ENCODE data around the gene PPP1R14D. TPM values are rescaled to one million over a fixed set of nuclear protein-coding genes. Genes with fewer than 3 reads are reported as not detected.

Gene PPP1R14D
- total RNA-seq: not detected in 2 replicates

- Histone ChIP-seq H3K4me1 (ENCODE audit: insufficient read depth, low read length) (no peaks in the 10 kb centered on the region), H3K36me3 (ENCODE audit: insufficient read depth, low read length) (no peaks in the 10 kb centered on the region), H3K4me2 (ENCODE audit: insufficient read depth, low read length) (no peak within 1 kb of the TSS), H4K20me1 (ENCODE audit: insufficient read depth, low read length) (no peaks in the 10 kb centered on the region), H3K4me3 (ENCODE audit: insufficient read depth, low read length) (no peak within 1 kb of the TSS), H3K27ac (ENCODE audit: low read depth, low read length) (no peak within 1 kb of the TSS), H3K9me3 (ENCODE audit: low read depth, low read length) (no peaks in the 10 kb centered on the region), H3K27me3 (ENCODE audit: insufficient read depth, low read length) (peaks cover 12% of the 10 kb centered on the region), H2AFZ (ENCODE audit: low read length) (no peak within 1 kb of the TSS), H3K79me2 (ENCODE audit: insufficient read depth, low read length) (no peaks in the 10 kb centered on the region)
- peak; percentile 51 for DNase-seq (ENCODE audit: insufficient read length, low spot score, missing footprints)
- no peak for TF ChIP-seq CTCF (IDR thresholded peaks at IDR 0.05; ENCODE audit: extremely low read depth, low read depth, low read length)
These were observed at the start of gene PPP1R14D for GRCh38 chr15:40828447-40829036. Gene PPP1R14D, minus strand, starts transcription at chr15:40828708. Its CDS starts 67 bp downstream, at chr15:40828641.

GRCh38 chr15:40877694-40878093 is 49.2 kb upstream of the PPP1R14D start:
- Histone ChIP-seq H3K27ac (ENCODE audit: low read depth, low read length) (no peak overlapping the region), H3K4me3 (ENCODE audit: insufficient read depth, low read length) (no peak overlapping the region), H3K79me2 (ENCODE audit: insufficient read depth, low read length) (no peaks in the 10 kb centered on the region), H3K27me3 (ENCODE audit: insufficient read depth, low read length) (peaks cover 15% of the 10 kb centered on the region), H3K9me3 (ENCODE audit: low read depth, low read length) (no peaks in the 10 kb centered on the region), H3K4me2 (ENCODE audit: insufficient read depth, low read length) (no peak overlapping the region), H2AFZ (ENCODE audit: low read length) (no peak overlapping the region), H3K36me3 (ENCODE audit: insufficient read depth, low read length) (no peaks in the 10 kb centered on the region), H4K20me1 (ENCODE audit: insufficient read depth, low read length) (no peaks in the 10 kb centered on the region), H3K4me1 (ENCODE audit: insufficient read depth, low read length) (peaks cover 4% of the 10 kb centered on the region)
- no peak for DNase-seq (ENCODE audit: insufficient read length, low spot score, missing footprints)
- no peak for TF ChIP-seq CTCF (IDR thresholded peaks at IDR 0.05; ENCODE audit: extremely low read depth, low read depth, low read length)

- no peak overlapping the region for H3K4me2 ChIP-seq (ENCODE audit: insufficient read depth, low read length)
- H3K4me1 ChIP-seq (ENCODE audit: insufficient read depth, low read length): peaks cover 4% of the 10 kb centered on the region
- no peak overlapping the region for H3K4me3 ChIP-seq (ENCODE audit: insufficient read depth, low read length)
- no peak overlapping the region for H3K27ac ChIP-seq (ENCODE audit: low read depth, low read length)
- no peak for TF ChIP-seq CTCF (IDR thresholded peaks at IDR 0.05; ENCODE audit: extremely low read depth, low read depth, low read length)
- H3K9me3 ChIP-seq (ENCODE audit: low read depth, low read length): no peaks in the 10 kb centered on the region
- DNase-seq (ENCODE audit: insufficient read length, low spot score, missing footprints): no peak
- H4K20me1 ChIP-seq (ENCODE audit: insufficient read depth, low read length): no peaks in the 10 kb centered on the region
- H3K27me3 ChIP-seq (ENCODE audit: insufficient read depth, low read length): peaks cover 26% of the 10 kb centered on the region
- H3K79me2 ChIP-seq (ENCODE audit: insufficient read depth, low read length): no peaks in the 10 kb centered on the region
- H3K36me3 ChIP-seq (ENCODE audit: insufficient read depth, low read length): no peaks in the 10 kb centered on the region
- no peak overlapping the region for H2AFZ ChIP-seq (ENCODE audit: low read length)
These were observed 47.7 kb upstream of the PPP1R14D start for GRCh38 chr15:40875991-40876730.

All from osteoblast (primary cell).